Measurements from ENCODE around the gene INSC. TPM values are rescaled to one million over a fixed set of nuclear protein-coding genes. Genes with fewer than 3 reads are reported as not detected.

Gene INSC
- polyA plus RNA-seq, 1 donor from 2014 or later = 0.12 TPM

- Histone ChIP-seq H3K36me3 (ENCODE audit: insufficient read depth, low read length) (no peaks in the 10 kb centered on the region), H3K27ac (ENCODE audit: low read length) (no peak overlapping the region), H4K20me1 (ENCODE audit: insufficient read depth) (no peaks in the 10 kb centered on the region), H3F3A (ENCODE audit: insufficient read depth, low read length, poor library complexity, severe bottlenecking) (no peaks in the 10 kb centered on the region), H3K27me3 (ENCODE audit: insufficient read depth, low read depth, low read length) (no peaks in the 10 kb centered on the region), H3K4me3 (ENCODE audit: low read length) (no peak overlapping the region), H3K4me2 (ENCODE audit: low read length) (no peak overlapping the region), H2AFZ (ENCODE audit: low read depth, low read length) (no peak overlapping the region), H3K9me3 (ENCODE audit: low read length) (no peaks in the 10 kb centered on the region), H3K79me2 (replicated peaks; ENCODE audit: insufficient read depth, low read length) (no peaks in the 10 kb centered on the region), H3K9me2 (ENCODE audit: insufficient read depth, low read length) (no peaks in the 10 kb centered on the region), H3K9ac (ENCODE audit: low read length) (no peak overlapping the region)
- TF ChIP-seq SMC3 (conservative IDR thresholded peaks at IDR 0.05; ENCODE audit: poor library complexity) (no peak), REST (IDR thresholded peaks at IDR 0.05; ENCODE audit: borderline replicate concordance) (no peak), EZH2 (IDR thresholded peaks at IDR 0.05; ENCODE audit: borderline replicate concordance, insufficient read depth, low read length, poor library complexity, severe bottlenecking) (no peak), EP300 (conservative IDR thresholded peaks at IDR 0.05; ENCODE audit: poor library complexity, severe bottlenecking) (no peak), POLR2AphosphoS5 (IDR thresholded peaks at IDR 0.05) (no peak), TAF1 (IDR thresholded peaks at IDR 0.05; ENCODE audit: low read depth) (no peak)
Measured at GRCh38 chr11:15286465-15286864, 171.7 kb downstream of the INSC start.

- no peak overlapping the region for H3K4me3 ChIP-seq (ENCODE audit: low read length)
- no peaks in the 10 kb centered on the region for H3F3A ChIP-seq (ENCODE audit: insufficient read depth, low read length, poor library complexity, severe bottlenecking)
Measured at GRCh38 chr11:15288863-15289262, 174.1 kb downstream of the INSC start.

GRCh38 chr11:15289723-15290122 is 175.0 kb downstream of the INSC start:
- H3K4me2 ChIP-seq (ENCODE audit: low read length) = no peak overlapping the region
- H3K9me3 ChIP-seq (ENCODE audit: low read length) = no peaks in the 10 kb centered on the region
- H3K27ac ChIP-seq (ENCODE audit: low read length) = no peak overlapping the region
- H3K9ac ChIP-seq (ENCODE audit: low read length) = no peak overlapping the region
- no peaks in the 10 kb centered on the region for H3K27me3 ChIP-seq (ENCODE audit: insufficient read depth, low read depth, low read length)
- H3K79me2 ChIP-seq (replicated peaks; ENCODE audit: insufficient read depth, low read length) = no peaks in the 10 kb centered on the region
- no peaks in the 10 kb centered on the region for H4K20me1 ChIP-seq (ENCODE audit: insufficient read depth)
- H3K9me2 ChIP-seq (ENCODE audit: insufficient read depth, low read length) = no peaks in the 10 kb centered on the region
- no peak overlapping the region for H3K4me3 ChIP-seq (ENCODE audit: low read length)
- TF ChIP-seq TAF1 (IDR thresholded peaks at IDR 0.05; ENCODE audit: low read depth) (no peak), EZH2 (IDR thresholded peaks at IDR 0.05; ENCODE audit: borderline replicate concordance, insufficient read depth, low read length, poor library complexity, severe bottlenecking) (no peak), POLR2AphosphoS5 (IDR thresholded peaks at IDR 0.05) (no peak), RAD21 (conservative IDR thresholded peaks at IDR 0.05) (no peak), REST (IDR thresholded peaks at IDR 0.05; ENCODE audit: borderline replicate concordance) (no peak), MXI1 (conservative IDR thresholded peaks at IDR 0.05; ENCODE audit: poor library complexity, severe bottlenecking) (no peak), SMC3 (conservative IDR thresholded peaks at IDR 0.05; ENCODE audit: poor library complexity) (no peak), EP300 (conservative IDR thresholded peaks at IDR 0.05; ENCODE audit: poor library complexity, severe bottlenecking) (no peak)
- no peak overlapping the region for H2AFZ ChIP-seq (ENCODE audit: low read depth, low read length)
- H3F3A ChIP-seq (ENCODE audit: insufficient read depth, low read length, poor library complexity, severe bottlenecking) = no peaks in the 10 kb centered on the region
- no peaks in the 10 kb centered on the region for H3K36me3 ChIP-seq (ENCODE audit: insufficient read depth, low read length)

More at GRCh38 chr11:15288863-15289262, 174.1 kb downstream of the INSC start:
- Histone ChIP-seq H3K9me3 (ENCODE audit: low read length) (no peaks in the 10 kb centered on the region), H3K79me2 (replicated peaks; ENCODE audit: insufficient read depth, low read length) (no peaks in the 10 kb centered on the region), H3K9me2 (ENCODE audit: insufficient read depth, low read length) (no peaks in the 10 kb centered on the region), H3K27me3 (ENCODE audit: insufficient read depth, low read depth, low read length) (no peaks in the 10 kb centered on the region), H4K20me1 (ENCODE audit: insufficient read depth) (no peaks in the 10 kb centered on the region), H3K9ac (ENCODE audit: low read length) (no peak overlapping the region), H3K36me3 (ENCODE audit: insufficient read depth, low read length) (no peaks in the 10 kb centered on the region), H2AFZ (ENCODE audit: low read depth, low read length) (no peak overlapping the region), H3K4me2 (ENCODE audit: low read length) (no peak overlapping the region), H3K27ac (ENCODE audit: low read length) (no peak overlapping the region)
- TF ChIP-seq EZH2 (IDR thresholded peaks at IDR 0.05; ENCODE audit: borderline replicate concordance, insufficient read depth, low read length, poor library complexity, severe bottlenecking) (no peak), POLR2AphosphoS5 (IDR thresholded peaks at IDR 0.05) (no peak)
